NCI-H460 (cell line): ENCODE measurements around the gene SPRR1B. TPM values are rescaled to one million over a fixed set of nuclear protein-coding genes. Genes with fewer than 3 reads are reported as not detected.
"Not testable (repeated sequence)": the region's sequence is repeated elsewhere in the genome, so short reads cannot be mapped to it uniquely, and the experiment has no call there.

ENCODE experiments used
- DNase-seq: peaks from one replicate; pipeline ENCODE4 v3.0.0-alpha.2; 2016; ENCODE audit warnings: low read depth; ENCODE audit errors: extremely low read depth
- polyA plus RNA-seq: library from polyadenylated mRNA; depleted of rRNA; stranded (reverse); fragments of >200 nt; gene quantifications from 2 replicates; pipeline ENCODE4 v1.2.3, GENCODE V29; 2014; cell fraction: nucleus; rRNA removed
- total RNA-seq: library from RNA; depleted of rRNA; stranded (reverse); fragments of >200 nt; shearing (Covaris generic); gene quantifications from 2 replicates; pipeline ENCODE4 v1.2.3, GENCODE V29; 2014; rRNA removed

Gene SPRR1B
- not detected in 2 replicates for total RNA-seq
- polyA plus RNA-seq, result not detected in 2 replicates

GRCh38 chr1:153030895-153031294, at the start of gene SPRR1B:
SPRR1B (plus strand) TSS chr1:153031203; CDS start chr1:153032346, 1,143 bp downstream.
- no peak for DNase-seq

GRCh38 chr1:152982076-152982475, 48.9 kb upstream of the SPRR1B start:
- DNase-seq, result no peak

DNA sequence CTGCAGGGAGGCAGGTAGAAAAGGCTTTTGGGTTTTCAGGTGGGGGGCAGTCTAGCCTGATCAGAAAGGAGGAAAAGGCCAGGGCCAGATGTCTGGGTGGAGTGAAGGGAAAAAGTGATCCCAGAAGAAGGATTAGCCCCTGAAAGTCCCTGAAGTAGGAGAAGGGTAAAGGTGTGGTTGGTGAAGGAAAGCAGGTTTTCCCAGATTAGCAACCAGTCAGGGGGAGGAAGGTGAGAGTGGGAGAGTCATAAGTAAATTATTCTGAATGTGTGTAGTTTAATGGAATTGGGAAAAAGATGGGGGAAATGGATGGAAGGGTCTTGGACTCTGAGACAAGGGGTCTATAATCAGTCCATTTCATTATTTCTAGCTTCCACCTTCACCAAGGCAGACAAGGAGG, 47.8 kb upstream of the SPRR1B start:
- DNase-seq, result no peak

DNA sequence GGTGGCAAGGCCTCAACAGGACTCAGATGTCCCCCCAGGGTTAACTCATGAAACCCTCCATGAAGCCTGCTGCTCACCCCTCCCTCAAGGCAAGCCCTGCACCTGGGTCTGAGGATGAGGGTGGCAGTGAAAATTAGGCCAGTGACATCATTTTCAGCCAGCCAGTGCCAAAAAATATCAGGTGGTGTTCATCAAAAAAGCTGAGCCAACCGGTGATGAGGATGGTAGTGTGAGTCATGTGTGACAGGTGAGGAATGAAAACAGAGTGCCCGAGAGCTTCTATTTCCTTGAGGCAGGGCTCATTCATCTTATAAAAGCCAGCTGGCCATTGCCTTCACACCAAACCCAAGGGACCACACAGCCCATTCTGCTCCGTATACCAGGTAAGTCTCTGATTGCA, 47.3 kb upstream of the SPRR1B start, which contains the start of gene SPRR1A:
TSS of gene SPRR1A (plus strand) at position 339 of the 400 bp plus-strand sequence. CDS start 1,150 bp downstream, outside the sequence.
- DNase-seq, result no peak

DNA sequence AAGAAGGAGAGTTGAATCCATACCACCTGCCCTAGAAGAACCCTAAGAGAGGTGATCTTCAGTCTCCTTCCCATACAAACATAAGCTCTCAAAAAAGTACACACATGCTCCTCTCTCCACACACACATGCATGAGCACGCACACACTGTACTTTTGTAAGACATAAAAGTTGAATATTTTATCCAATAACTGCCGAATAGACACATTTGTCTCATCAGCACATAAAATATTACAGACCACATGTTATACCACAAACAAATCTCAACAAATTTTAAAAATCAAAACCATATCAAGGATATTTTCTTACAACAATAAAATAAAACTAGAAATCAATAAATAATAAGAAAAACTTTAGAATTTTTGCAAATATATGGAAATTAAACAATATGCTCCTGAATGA, 44.4 kb upstream of the SPRR1B start:
- no peak for DNase-seq

GRCh38 chr1:152993186-152993585, 37.8 kb upstream of the SPRR1B start:
- no peak for DNase-seq

- DNase-seq, result no peak
These were observed 35.2 kb upstream of the SPRR1B start for GRCh38 chr1:152995842-152996241.

GRCh38 chr1:152996633-152997400, 34.2 kb upstream of the SPRR1B start:
- DNase-seq, result no peak

GRCh38 chr1:152997901-152998300, 33.1 kb upstream of the SPRR1B start:
- DNase-seq, result no peak

- no peak for DNase-seq
These were observed 32.5 kb upstream of the SPRR1B start for GRCh38 chr1:152998476-152998875.

DNA sequence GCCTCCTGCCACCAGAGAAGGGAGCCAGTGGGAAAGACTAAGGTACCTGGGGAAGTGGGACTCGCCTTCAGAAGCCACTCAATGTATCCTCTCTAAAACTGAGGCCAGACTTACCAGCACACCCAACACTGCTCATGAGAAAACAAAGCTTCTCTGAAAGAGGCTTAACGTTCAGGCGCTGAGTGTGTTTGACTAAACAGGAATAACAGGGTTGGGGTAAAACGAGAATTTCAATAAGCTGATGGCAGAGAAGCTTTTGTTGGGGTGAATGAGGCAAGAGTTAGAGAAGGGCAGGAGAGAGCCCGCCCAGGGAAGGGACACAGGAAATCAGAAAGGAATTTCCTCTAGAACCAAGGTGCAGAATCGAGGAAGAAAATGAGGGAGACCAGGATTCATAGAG, 31.2 kb upstream of the SPRR1B start:
- no peak for DNase-seq

DNA sequence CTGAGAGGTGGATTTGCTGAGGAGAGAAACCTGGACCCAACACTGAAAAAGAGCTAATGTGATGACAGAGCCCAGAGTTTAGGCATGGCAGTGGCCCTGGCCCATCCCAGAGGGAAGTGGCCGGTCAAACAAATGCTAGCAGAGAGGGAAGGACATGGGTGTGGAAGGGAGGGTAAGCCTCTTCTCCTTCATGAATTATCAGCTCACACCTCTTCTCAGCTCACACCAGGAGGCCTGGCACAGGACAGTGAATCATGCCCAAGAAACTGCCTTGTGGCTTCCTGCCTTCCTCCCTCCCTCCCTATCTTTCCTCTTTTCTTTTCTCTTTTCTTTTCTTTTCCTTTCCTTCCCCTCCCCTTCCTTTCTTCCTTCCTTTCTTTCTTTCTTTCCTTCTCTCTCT, 30.7 kb upstream of the SPRR1B start:
- DNase-seq, result no peak

DNA sequence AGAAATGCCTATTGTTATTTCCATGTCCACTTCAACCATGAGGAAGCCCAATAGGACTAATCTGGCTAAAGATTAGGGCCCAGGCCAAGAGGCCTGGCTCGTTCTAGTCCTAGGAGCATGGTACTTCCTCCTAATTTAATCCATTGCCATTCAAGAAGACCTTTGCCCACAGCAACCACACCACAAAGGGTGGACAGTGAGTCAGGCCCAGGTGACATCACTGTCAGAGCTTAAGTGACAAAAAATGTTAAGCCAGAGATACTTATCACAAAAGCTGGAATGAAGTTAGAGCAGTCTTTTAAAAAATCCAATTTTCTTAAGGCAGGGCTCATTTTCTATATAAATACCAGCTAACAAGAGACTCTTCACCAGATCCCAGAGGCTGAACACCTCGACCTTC, 29.6 kb upstream of the SPRR1B start, which contains the start of gene SPRR3:
TSS of gene SPRR3 (plus strand) at position 368 of the 400 bp plus-strand sequence. CDS start 1,272 bp downstream, outside the sequence.
- DNase-seq, result no peak

- DNase-seq, result not testable (repeated sequence)
These were observed 19.7 kb upstream of the SPRR1B start for GRCh38 chr1:153011235-153011758.

GRCh38 chr1:153021829-153022228, 9.2 kb upstream of the SPRR1B start:
- not testable (repeated sequence) for DNase-seq

- DNase-seq, result not testable (repeated sequence)
These were observed 8.7 kb upstream of the SPRR1B start for GRCh38 chr1:153022340-153022739.

DNA sequence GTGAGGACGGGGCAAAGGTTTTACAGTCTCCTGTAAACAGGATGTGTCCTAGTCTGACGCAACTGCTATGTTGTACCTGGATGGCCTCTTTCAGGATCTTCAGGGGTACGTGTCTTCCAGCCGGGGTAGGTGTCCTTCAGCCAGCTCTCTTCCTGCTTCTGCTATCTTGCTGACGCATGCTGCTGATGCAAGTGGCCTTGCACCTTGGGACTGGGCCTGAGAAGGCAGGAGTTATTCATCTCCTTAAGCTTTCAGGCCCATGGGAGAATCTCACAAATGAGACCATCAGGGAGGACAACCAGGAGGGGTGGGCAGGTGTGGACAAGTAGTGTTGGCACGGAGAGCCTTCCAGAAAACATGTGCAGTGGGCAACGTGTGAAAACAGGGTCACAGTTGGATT, 7.9 kb upstream of the SPRR1B start:
- no peak for DNase-seq

DNA sequence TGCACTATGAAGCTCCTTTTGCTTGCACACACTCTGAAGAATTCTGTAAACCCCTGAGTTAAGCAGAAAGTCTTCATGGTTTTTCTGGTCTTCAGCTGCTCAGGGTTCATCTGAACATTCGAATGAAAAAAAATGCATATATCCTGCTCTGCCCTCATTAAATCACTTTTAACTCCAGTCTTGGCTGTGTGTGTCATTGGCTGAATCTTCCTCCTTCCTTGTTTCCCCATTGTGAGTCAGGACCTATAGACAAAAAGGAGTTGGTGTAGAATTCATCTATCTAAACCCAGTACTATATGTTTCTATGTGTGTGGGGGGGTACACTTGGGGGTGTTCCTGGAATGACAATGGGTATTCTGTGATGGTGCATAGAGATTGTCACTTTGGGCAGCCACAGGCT, 6.6 kb upstream of the SPRR1B start:
- no peak for DNase-seq

GRCh38 chr1:153025797-153026196, 5.2 kb upstream of the SPRR1B start:
- DNase-seq, result no peak

- DNase-seq, result no peak
These were observed 2.2 kb upstream of the SPRR1B start for GRCh38 chr1:153028766-153029165.

GRCh38 chr1:153032073-153032472, 1.1 kb downstream of the SPRR1B start:
- no peak for DNase-seq

DNA sequence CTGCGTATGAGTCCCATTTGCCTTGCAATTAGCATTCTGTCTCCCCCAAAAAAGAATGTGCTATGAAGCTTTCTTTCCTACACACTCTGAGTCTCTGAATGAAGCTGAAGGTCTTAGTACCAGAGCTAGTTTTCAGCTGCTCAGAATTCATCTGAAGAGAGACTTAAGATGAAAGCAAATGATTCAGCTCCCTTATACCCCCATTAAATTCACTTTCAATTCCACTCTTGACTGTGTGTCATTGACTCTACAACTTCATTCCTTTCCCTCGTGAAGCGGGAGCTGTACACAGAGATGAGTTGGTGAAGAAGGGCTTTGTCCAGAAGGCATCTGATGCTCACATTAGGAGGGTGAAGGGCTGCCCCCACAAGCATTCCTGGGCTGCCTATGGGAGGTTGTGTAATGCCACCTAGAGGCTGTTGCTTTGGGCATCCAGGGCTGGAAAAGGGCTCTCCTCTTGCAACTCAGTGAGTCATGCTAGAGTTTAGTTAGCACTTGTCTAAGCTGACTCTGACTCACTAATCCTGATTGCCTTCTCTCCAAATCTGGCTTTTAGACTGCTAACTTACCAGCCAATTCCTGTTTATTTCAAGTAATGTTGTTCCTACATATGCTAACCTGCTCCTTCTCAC, 1.8 kb downstream of the SPRR1B start:
- peak; percentile 51 for DNase-seq
